ENCODE measurements around the gene ELP2. TPM values are rescaled to one million over a fixed set of nuclear protein-coding genes. Genes with fewer than 3 reads are reported as not detected.
"Not testable (repeated sequence)": the region's sequence is repeated elsewhere in the genome, so short reads cannot be mapped to it uniquely, and the experiment has no call there.

The ELP2 gene
- total RNA-seq, 2 experiments from 2014 or later = 200 to 206 TPM

- H3K27ac ChIP-seq (ENCODE audit: low read depth in 1 of 2, low read length in 2 of 2) = no peak overlapping the region
- ChIA-PET CTCF (no interaction called here), POLR2A (no interaction called here)
- H3K4me3 ChIP-seq (ENCODE audit: low read length) = no peak overlapping the region
- no peaks in the 10 kb centered on the region for H3K36me3 Mint-ChIP-seq (ENCODE audit: low read depth)
- H3K4me1 Mint-ChIP-seq (ENCODE audit: low read depth) = no peaks in the 10 kb centered on the region
- no peak overlapping the region for H3K27ac Mint-ChIP-seq
- H3K9me3 Mint-ChIP-seq = no peaks in the 10 kb centered on the region
- intact Hi-C loops (cut with DNase I, micrococcal nuclease) = no loop called here
- ATAC-seq (ENCODE audit: poor library complexity) (no peak), DNase-seq (no peak)
- H3K4me1 ChIP-seq (ENCODE audit: insufficient read depth, low read length) = no peaks in the 10 kb centered on the region
- H3K9me3 ChIP-seq (ENCODE audit: control insufficient read depth in 1 of 2, insufficient read depth in 1 of 2, low read length in 2 of 2) = peaks cover 0 to 4% of the 10 kb centered on the region in 2 experiments
- no peaks in the 10 kb centered on the region for H3K27me3 Mint-ChIP-seq
- no peak for TF ChIP-seq CTCF (IDR thresholded peaks at IDR 0.05)
- H3K27me3 ChIP-seq (ENCODE audit: control insufficient read depth in 1 of 2, insufficient read depth in 2 of 2, low read length in 2 of 2) = no peaks in the 10 kb centered on the region
- H3K4me3 Mint-ChIP-seq = no peak overlapping the region
- H3K36me3 ChIP-seq (ENCODE audit: insufficient read depth, low read length) = no peaks in the 10 kb centered on the region
These were observed 40.7 kb upstream of the ELP2 start for GRCh38 chr18:36089001-36089400.

GRCh38 chr18:36092116-36092515 lies 37.6 kb upstream of the ELP2 start:
- H3K4me3 Mint-ChIP-seq; H3K9me3 Mint-ChIP-seq; H3K36me3 ChIP-seq (ENCODE audit: insufficient read depth, low read length); H3K27ac Mint-ChIP-seq; ATAC-seq (ENCODE audit: poor library complexity); DNase-seq; H3K4me1 Mint-ChIP-seq (ENCODE audit: low read depth); POLR2A ChIA-PET; H3K4me1 ChIP-seq (ENCODE audit: insufficient read depth, low read length); H3K36me3 Mint-ChIP-seq (ENCODE audit: low read depth); H3K4me3 ChIP-seq (ENCODE audit: low read length); CTCF ChIA-PET; H3K9me3 ChIP-seq (ENCODE audit: control insufficient read depth in 1 of 2, insufficient read depth in 1 of 2, low read length in 2 of 2); H3K27ac ChIP-seq (ENCODE audit: low read depth in 1 of 2, low read length in 2 of 2); H3K27me3 ChIP-seq (ENCODE audit: control insufficient read depth in 1 of 2, insufficient read depth in 2 of 2, low read length in 2 of 2); H3K27me3 Mint-ChIP-seq: not testable (repeated sequence)
- intact Hi-C loops (cut with DNase I, micrococcal nuclease) = loop anchor here in 1 of 2 experiments (5.0 to 10.0 kb wide), 2 partner anchors 337 to 480 kb away; no protein-coding TSS in a partner anchor

GRCh38 chr18:36094431-36094830 lies 35.3 kb upstream of the ELP2 start:
- CTCF ChIA-PET = interaction anchor here (1.6 kb wide), 1 partner anchor 190 kb away, joined by 5 read pairs; no protein-coding TSS in a partner anchor
- no peaks in the 10 kb centered on the region for H3K4me1 ChIP-seq (ENCODE audit: insufficient read depth, low read length)

More at GRCh38 chr18:36094431-36094830, 35.3 kb upstream of the ELP2 start:
- no peaks in the 10 kb centered on the region for H3K36me3 ChIP-seq (ENCODE audit: insufficient read depth, low read length)
- Mint-ChIP-seq H3K4me1 (ENCODE audit: low read depth) (no peaks in the 10 kb centered on the region), H3K36me3 (ENCODE audit: low read depth) (no peaks in the 10 kb centered on the region), H3K27ac (no peak overlapping the region), H3K9me3 (no peaks in the 10 kb centered on the region), H3K4me3 (no peak overlapping the region), H3K27me3 (no peaks in the 10 kb centered on the region)
- no peak for ATAC-seq (ENCODE audit: poor library complexity)
- no peaks in the 10 kb centered on the region for H3K9me3 ChIP-seq (ENCODE audit: control insufficient read depth in 1 of 2, insufficient read depth in 1 of 2, low read length in 2 of 2)
- H3K4me3 ChIP-seq (ENCODE audit: low read length) = no peak overlapping the region
- no peak overlapping the region for H3K27ac ChIP-seq (ENCODE audit: low read depth in 1 of 2, low read length in 2 of 2)
- no peak for DNase-seq
- POLR2A ChIA-PET = no interaction called here
- no peaks in the 10 kb centered on the region for H3K27me3 ChIP-seq (ENCODE audit: control insufficient read depth in 1 of 2, insufficient read depth in 2 of 2, low read length in 2 of 2)
- no peak for TF ChIP-seq CTCF (IDR thresholded peaks at IDR 0.05)
- intact Hi-C loops (cut with DNase I, micrococcal nuclease) = loop anchor here in 1 of 2 experiments (5.0 to 10.0 kb wide), 2 partner anchors 340 to 478 kb away; no protein-coding TSS in a partner anchor

All from CD4-positive, alpha-beta T cell (primary cell).